H1 (cell line): ENCODE measurements around the gene SLC1A1. TPM values are rescaled to one million over a fixed set of nuclear protein-coding genes. Genes with fewer than 3 reads are reported as not detected.

Experiments used
- CTCF ChIA-PET: fragments of 300-600 bp; sonication (Branson Sonifier 250); formaldehyde crosslinking; loops from one replicate; lab custom pipeline; 2021; ENCODE audit not compliant: partially characterized antibody; lab: Charles Lee
- POLR2A ChIA-PET: fragments of 300-600 bp; sonication (Branson Sonifier 250); formaldehyde crosslinking; loops from one replicate; lab custom pipeline; 2021; ENCODE audit warnings: inconsistent platforms; ENCODE audit not compliant: partially characterized antibody; lab: Charles Lee
- DNase-seq, 2 experiments: peaks; one replicate each; pipeline versions ENCODE4 v3.0.0 to v3.0.0-alpha.2; 2010 to 2022; ENCODE audit warnings: low spot score in 2 of 2, low read depth in 1 of 2, mixed read lengths in 1 of 2
- FAIRE-seq: peaks from 2 replicates; lab custom pipeline; 2011; peaks lifted over from hg19 to GRCh38; lab: Jason Lieb, UNC
- H2AFZ ChIP-seq: 2 replicates; pipeline ENCODE4 v1.8.1; 2012; ENCODE audit warnings: low read length, inconsistent platforms
- H2AK5ac ChIP-seq: 2 replicates; pipeline ENCODE4 v1.6.1; 2013; ENCODE audit warnings: low read depth, low read length
- H2BK120ac ChIP-seq: replicated peaks from 2 replicates; pipeline ENCODE3; 2013; ENCODE audit warnings: low read depth, low read length, inconsistent platforms
- H2BK12ac ChIP-seq: 2 replicates; pipeline ENCODE4 v1.6.1; 2013; ENCODE audit warnings: low read depth, low read length
- H2BK15ac ChIP-seq: 2 replicates; pipeline ENCODE4 v1.6.1; 2013; ENCODE audit warnings: low read length
- H2BK20ac ChIP-seq: 2 replicates; pipeline ENCODE4 v1.6.1; 2013; ENCODE audit warnings: low read length
- H2BK5ac ChIP-seq: 2 replicates; pipeline ENCODE4 v1.6.1; 2013; ENCODE audit warnings: low read depth, low read length
- H3K14ac ChIP-seq: 2 replicates; pipeline ENCODE4 v1.6.1; 2013; ENCODE audit warnings: inconsistent platforms; ENCODE audit not compliant: insufficient read length
- H3K18ac ChIP-seq: 2 replicates; pipeline ENCODE4 v1.6.1; 2013; ENCODE audit warnings: low read length; ENCODE audit errors: extremely low read depth
- H3K23ac ChIP-seq: 2 replicates; pipeline ENCODE4 v1.6.1; 2013; ENCODE audit warnings: inconsistent platforms; ENCODE audit not compliant: insufficient read length
- H3K23me2 ChIP-seq: 2 replicates; pipeline ENCODE4 v1.6.1; 2013; ENCODE audit warnings: low read depth, low read length
- H3K27ac ChIP-seq: 2 replicates; pipeline ENCODE4 v1.6.1; 2011; ENCODE audit warnings: low read depth, low read length, inconsistent platforms
- H3K27me3 ChIP-seq, 4 experiments: replicated peaks in 1 of 4; 1 replicate in 1 of 4; 2 replicates in 3 of 4; pipeline versions ENCODE4 v1.6.1 to v1.8.1; 2011 to 2013; ENCODE audit warnings: low read length in 3 of 4, mild to moderate bottlenecking in 3 of 4, inconsistent platforms in 2 of 4, mixed read lengths in 2 of 4, moderate library complexity in 1 of 4; ENCODE audit not compliant: control insufficient read depth in 3 of 4, insufficient read depth in 3 of 4; ENCODE audit errors: extremely low read depth in 1 of 4
- H3K36me3 ChIP-seq, 4 experiments: 2 replicates each; pipeline versions ENCODE4 v1.6.1 to v1.8.1; 2011 to 2013; ENCODE audit warnings: mild to moderate bottlenecking in 4 of 4, low read length in 3 of 4, moderate library complexity in 2 of 4, control low read depth in 1 of 4, inconsistent platforms in 1 of 4; ENCODE audit not compliant: insufficient read depth in 4 of 4, control insufficient read depth in 2 of 4
- H3K4ac ChIP-seq: replicated peaks from 2 replicates; pipeline ENCODE3; 2013; ENCODE audit warnings: low read length, low read depth, mixed read lengths, inconsistent platforms; ENCODE audit not compliant: insufficient read length
- H3K4me1 ChIP-seq, 4 experiments: replicated peaks in 1 of 4; 1 replicate in 1 of 4; 2 replicates in 3 of 4; pipeline versions ENCODE4 v1.6.1 to v1.8.1; 2011 to 2013; ENCODE audit warnings: low read length in 3 of 4, inconsistent platforms in 2 of 4, mixed read lengths in 1 of 4; ENCODE audit not compliant: insufficient read depth in 4 of 4, control insufficient read depth in 3 of 4
- H3K4me2 ChIP-seq, 2 experiments: 2 replicates each; pipeline versions ENCODE4 v1.6.1 to v1.8.1; 2011 to 2013; ENCODE audit warnings: low read depth in 2 of 2, low read length in 2 of 2, control low read depth in 1 of 2, inconsistent platforms in 1 of 2, mild to moderate bottlenecking in 1 of 2; ENCODE audit not compliant: insufficient read depth in 1 of 2
- H3K4me3 ChIP-seq, 4 experiments: fragments of 200-600, 300-600 bp in 1 of 4; sonication (generic), shearing (Covaris generic), sonication (Bioruptor Twin) in 1 of 4; 2 replicates each; pipeline versions ENCODE4 v1.5.1 to v1.8.1; 2011 to 2016; ENCODE audit warnings: low read length in 4 of 4, low read depth in 3 of 4, control low read depth in 2 of 4, inconsistent platforms in 2 of 4, mild to moderate bottlenecking in 2 of 4, mixed read lengths in 1 of 4, moderate library complexity in 1 of 4; ENCODE audit not compliant: insufficient read depth in 2 of 4; ENCODE audit errors: extremely low read depth in 1 of 4
- H3K56ac ChIP-seq: replicated peaks from 2 replicates; pipeline ENCODE3; 2013; ENCODE audit warnings: low read depth, mild to moderate bottlenecking, mixed read lengths, low read length, inconsistent platforms; ENCODE audit not compliant: insufficient read length
- H3K79me1 ChIP-seq: 2 replicates; pipeline ENCODE4 v1.6.1; 2013; ENCODE audit warnings: low read depth, low read length, control low read depth
- H3K79me2 ChIP-seq, 2 experiments: 2 replicates each; pipeline versions ENCODE4 v1.6.1 to v1.8.1; 2012 to 2013; ENCODE audit warnings: low read length in 2 of 2, mild to moderate bottlenecking in 2 of 2, inconsistent platforms in 1 of 2; ENCODE audit not compliant: insufficient read depth in 2 of 2, control insufficient read depth in 1 of 2
- H3K9ac ChIP-seq, 4 experiments: replicated peaks in 1 of 4; 1 replicate in 1 of 4; 2 replicates in 3 of 4; pipeline versions ENCODE4 v1.6.1 to v1.8.1; 2011 to 2013; ENCODE audit warnings: low read depth in 3 of 4, low read length in 3 of 4, control low read depth in 2 of 4, mild to moderate bottlenecking in 2 of 4, moderate library complexity in 2 of 4, inconsistent platforms in 1 of 4; ENCODE audit errors: extremely low read depth in 1 of 4
- H3K9me3 ChIP-seq, 2 experiments: 2 replicates each; pipeline versions ENCODE4 v1.6.1 to v1.8.1; 2012 to 2013; ENCODE audit warnings: mild to moderate bottlenecking in 2 of 2, moderate library complexity in 2 of 2, control low read depth in 1 of 2, inconsistent platforms in 1 of 2, low read depth in 1 of 2, low read length in 1 of 2, mixed read lengths in 1 of 2; ENCODE audit not compliant: insufficient read depth in 2 of 2
- H4K20me1 ChIP-seq, 2 experiments: replicated peaks in 1 of 2; 2 replicates each; pipeline versions ENCODE3 to v1.8.1; 2011 to 2013; ENCODE audit warnings: inconsistent platforms in 2 of 2, low read length in 2 of 2, mild to moderate bottlenecking in 1 of 2; ENCODE audit not compliant: insufficient read depth in 2 of 2, control insufficient read depth in 1 of 2
- H4K5ac ChIP-seq: 2 replicates; pipeline ENCODE4 v1.6.1; 2013; ENCODE audit warnings: low read length, low read depth, mixed read lengths, inconsistent platforms; ENCODE audit not compliant: insufficient read length
- H4K8ac ChIP-seq: 2 replicates; pipeline ENCODE4 v1.8.0; 2013; ENCODE audit warnings: mild to moderate bottlenecking, moderate library complexity, low read length, inconsistent platforms; ENCODE audit not compliant: insufficient read depth; ENCODE audit errors: extremely low read depth
- H4K91ac ChIP-seq: replicated peaks from 2 replicates; pipeline ENCODE3; 2013; ENCODE audit warnings: low read length, mixed read lengths, inconsistent platforms; ENCODE audit not compliant: insufficient read length
- ASH2L ChIP-seq: fragments of 200-600, 300-600 bp; sonication (generic); IDR thresholded peaks from one replicate; pipeline ENCODE4 v1.7.1; 2017; ENCODE audit warnings: low read length
- BACH1 ChIP-seq: IDR thresholded peaks from 2 replicates; pipeline ENCODE4 v1.6.1; 2012; ENCODE audit warnings: low read length, improper control_type of control experiment
- EZH2 ChIP-seq: fragments of 200-600 bp; sonication (generic); IDR thresholded peaks from 2 replicates; pipeline ENCODE4 v1.7.1; 2012; ENCODE audit warnings: low read depth, mild to moderate bottlenecking, moderate library complexity, low read length, inconsistent platforms; ENCODE audit not compliant: severe bottlenecking
- GABPA ChIP-seq: IDR thresholded peaks from 2 replicates; pipeline ENCODE4 v1.6.1; 2011; ENCODE audit warnings: mild to moderate bottlenecking, low read length, moderate library complexity, borderline replicate concordance; ENCODE audit not compliant: insufficient read depth
- HDAC2 ChIP-seq, 2 experiments: fragments of 300-600 bp in 1 of 2; sonication (generic) in 1 of 2; IDR thresholded peaks; 2 replicates each; pipeline ENCODE4 v1.6.1; 2011 to 2012; ENCODE audit warnings: low read depth in 2 of 2, low read length in 2 of 2, mild to moderate bottlenecking in 2 of 2, moderate library complexity in 2 of 2, borderline replicate concordance in 1 of 2, inconsistent platforms in 1 of 2
- HDAC6 ChIP-seq: IDR thresholded peaks from one replicate; pipeline ENCODE4 v1.7.1; 2012; ENCODE audit warnings: low read depth, mild to moderate bottlenecking, inconsistent platforms, low read length, moderate library complexity
- MAFK ChIP-seq: IDR thresholded peaks from 2 replicates; pipeline ENCODE4 v1.6.1; 2012; ENCODE audit warnings: low read depth, mild to moderate bottlenecking, improper control_type of control experiment, low read length
- NANOG ChIP-seq: IDR thresholded peaks from 2 replicates; pipeline ENCODE4 v1.6.1; 2011; ENCODE audit warnings: low read length, low read depth, mild to moderate bottlenecking, inconsistent platforms; ENCODE audit not compliant: insufficient read depth, poor library complexity, severe bottlenecking
- POLR2AphosphoS5 ChIP-seq: IDR thresholded peaks from 2 replicates; pipeline ENCODE4 v1.6.1; 2011; ENCODE audit warnings: low read depth, low read length
- RAD21 ChIP-seq, 2 experiments: IDR thresholded peaks in 1 of 2; conservative IDR thresholded peaks in 1 of 2; 2 replicates each; pipeline ENCODE4 v1.6.1; 2011; ENCODE audit warnings: low read depth in 2 of 2, low read length in 2 of 2, improper control_type of control experiment in 1 of 2, inconsistent platforms in 1 of 2, mild to moderate bottlenecking in 1 of 2, moderate library complexity in 1 of 2
- SUZ12 ChIP-seq: fragments of 200-600 bp; sonication (generic); IDR thresholded peaks from 2 replicates; pipeline ENCODE4 v1.6.1; 2012; ENCODE audit warnings: mild to moderate bottlenecking, inconsistent platforms, low read length, moderate library complexity, mixed read lengths
- TBP ChIP-seq: IDR thresholded peaks from 2 replicates; pipeline ENCODE4 v1.6.1; 2011; ENCODE audit warnings: low read depth, low read length, improper control_type of control experiment
- WGBS, 2 experiments: shearing (Covaris generic) in 1 of 2; methylation state at CpG; one replicate each; pipeline versions ENCODE4 v1.1.6 to v1.1.7; 2013 to 2015; ENCODE audit warnings: low lambda C conversion rate in 2 of 2, mixed read lengths in 2 of 2, inconsistent platforms in 1 of 2, low coverage in 1 of 2, missing lambda C conversion rate in 1 of 2; ENCODE audit not compliant: insufficient replicate concordance in 2 of 2, insufficient coverage in 1 of 2, insufficient read length in 1 of 2; ENCODE audit errors: extremely low coverage in 1 of 2, missing lambda C conversion rate in 1 of 2; 5-methylcytosine and 5-hydroxymethylcytosine counted together
- polyA plus RNA-seq, 7 experiments: library from polyadenylated mRNA; depleted of rRNA in 3 of 7; stranded (reverse) in 5 of 7; unstranded in 2 of 7; fragments of >200 nt in 5 of 7; fragments of 200-250 nt in 2 of 7; gene quantifications; 1 replicate in 5 of 7; 2 replicates in 1 of 7; 4 replicates in 1 of 7; pipeline versions ENCODE4 v1.2.1 to v1.2.3, GENCODE V29; 2011 to 2013; ENCODE audit warnings: missing spikeins in 2 of 7, mixed read lengths in 2 of 7
- total RNA-seq: library from RNA; stranded (reverse); fragmentation: NEBNext Ultra II Directional; extraction: Animal tissue kit (Norgen Biotek cat#: 25700); gene quantifications from 2 replicates; pipeline ENCODE4 v1.2.1, GENCODE V29; 2021
- TF ChIP-seq, protein P1 (sequence below): IDR thresholded peaks from 2 replicates; pipeline ENCODE4 v1.6.1; 2011; ENCODE audit warnings: low read length, improper control_type of control experiment

SLC1A1 gene
- total and polyA plus RNA-seq, 2 of the 8 experiments (the other 6 are each of a cell fraction or from before 2014, with no cell fraction given): 4.7 to 11.7 TPM

DNA sequence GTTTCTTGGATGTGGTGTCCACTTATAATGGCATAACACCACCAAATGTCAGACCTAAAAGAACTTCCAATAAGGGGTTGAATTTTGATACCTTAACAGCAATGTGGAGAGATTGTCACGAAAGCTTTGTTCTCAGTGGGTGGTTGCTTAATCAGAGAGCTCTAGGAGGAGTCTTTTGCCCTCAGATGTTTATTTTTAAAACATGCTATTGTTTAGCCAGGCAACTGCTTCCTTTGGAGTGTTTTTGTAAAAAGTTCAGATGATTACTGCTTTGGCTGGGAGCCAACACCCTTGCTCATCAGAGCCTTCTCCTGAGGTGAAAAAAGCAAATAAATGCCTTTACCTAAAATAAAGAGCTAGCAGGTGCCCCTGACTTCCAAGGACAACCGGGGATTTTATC is 65.0 kb downstream of the SLC1A1 start:
- H3K9ac ChIP-seq: no peak overlapping the region
- no peak overlapping the region for H2BK12ac ChIP-seq
- WGBS, 2 experiments: 78% methylated on average over 2 of the region's 2 CpGs; no CpG with 5 or more reads in 1 of the 2 experiments
- no peak for DNase-seq
- H3K23ac ChIP-seq: no peak overlapping the region
- no peaks in the 10 kb centered on the region for H3K79me2 ChIP-seq
- H3K23me2 ChIP-seq: no peaks in the 10 kb centered on the region
- H3K79me1 ChIP-seq: no peaks in the 10 kb centered on the region
- H2BK15ac ChIP-seq: no peak overlapping the region
- no peak overlapping the region for H3K27ac ChIP-seq
- no peaks in the 10 kb centered on the region for H4K20me1 ChIP-seq
- H4K8ac ChIP-seq: no peak overlapping the region
- no peak overlapping the region for H2BK120ac ChIP-seq
- H3K56ac ChIP-seq: no peak overlapping the region
- H3K4me1 ChIP-seq: no peaks in the 10 kb centered on the region
- TF ChIP-seq BACH1 (no peak), ASH2L (no peak), MAFK (no peak), NANOG (no peak), SUZ12 (no peak), POLR2AphosphoS5 (no peak), RAD21 (IDR thresholded peaks at IDR 0.05 in 1 of 2, conservative IDR thresholded peaks at IDR 0.05 in 1 of 2; ENCODE audit: low read depth in 2 of 2, low read length in 2 of 2) (no peak), HDAC6 (no peak), HDAC2 (IDR thresholded peaks at IDR 0.05; ENCODE audit: borderline replicate concordance in 1 of 2, low read depth in 2 of 2, low read length in 2 of 2) (no peak), GABPA (no peak), TBP (no peak), EZH2 (no peak)
- TF ChIP-seq, protein P1, sequence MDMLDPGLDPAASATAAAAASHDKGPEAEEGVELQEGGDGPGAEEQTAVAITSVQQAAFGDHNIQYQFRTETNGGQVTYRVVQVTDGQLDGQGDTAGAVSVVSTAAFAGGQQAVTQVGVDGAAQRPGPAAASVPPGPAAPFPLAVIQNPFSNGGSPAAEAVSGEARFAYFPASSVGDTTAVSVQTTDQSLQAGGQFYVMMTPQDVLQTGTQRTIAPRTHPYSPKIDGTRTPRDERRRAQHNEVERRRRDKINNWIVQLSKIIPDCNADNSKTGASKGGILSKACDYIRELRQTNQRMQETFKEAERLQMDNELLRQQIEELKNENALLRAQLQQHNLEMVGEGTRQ: no peak
- H4K5ac ChIP-seq: no peak overlapping the region
- no peak overlapping the region for H3K4me3 ChIP-seq
- no peak overlapping the region for H3K4me2 ChIP-seq
- H2BK5ac ChIP-seq: no peak overlapping the region
- H3K18ac ChIP-seq: no peak overlapping the region
- no peaks in the 10 kb centered on the region for H3K27me3 ChIP-seq
- POLR2A ChIA-PET: no interaction called here
- H3K9me3 ChIP-seq: no peaks in the 10 kb centered on the region
- no peak overlapping the region for H2AK5ac ChIP-seq
- H2BK20ac ChIP-seq: no peak overlapping the region
- no peak for FAIRE-seq
- no peak overlapping the region for H2AFZ ChIP-seq
- CTCF ChIA-PET: interaction anchor here (0.6 to 1.3 kb wide), 3 partner anchors 10 to 927 kb away, joined by 3 to 4 read pairs (median 4); no protein-coding TSS in a partner anchor
- H3K14ac ChIP-seq: no peak overlapping the region
- H3K4ac ChIP-seq: no peak overlapping the region
- H4K91ac ChIP-seq: no peak overlapping the region
- H3K36me3 ChIP-seq: no peaks in the 10 kb centered on the region
